ENCODE data around the gene HADH.
"Not testable (repeated sequence)": the region's sequence is repeated elsewhere in the genome, so short reads cannot be mapped to it uniquely, and the experiment has no call there.

Gene HADH

DNA sequence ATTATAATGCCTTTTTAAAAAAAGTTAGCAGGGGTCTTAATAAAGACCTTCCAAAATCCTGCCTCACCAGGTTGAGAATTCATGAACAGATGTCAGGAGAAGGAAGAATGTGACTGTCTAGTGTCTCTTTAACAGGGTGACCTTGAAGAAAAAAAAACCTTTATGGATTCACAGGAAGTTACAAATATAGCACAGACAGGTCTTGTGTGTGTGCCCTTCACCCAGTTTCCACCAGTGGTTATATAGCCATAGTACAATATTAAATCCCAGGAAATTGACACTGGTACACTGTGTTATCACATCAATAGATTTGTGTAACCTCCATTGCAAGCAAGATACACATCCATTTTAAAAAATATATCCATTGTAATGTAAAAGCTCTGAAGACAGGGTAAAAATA is 43.7 kb downstream of the HADH start:
- no peak for DNase-seq

DNA sequence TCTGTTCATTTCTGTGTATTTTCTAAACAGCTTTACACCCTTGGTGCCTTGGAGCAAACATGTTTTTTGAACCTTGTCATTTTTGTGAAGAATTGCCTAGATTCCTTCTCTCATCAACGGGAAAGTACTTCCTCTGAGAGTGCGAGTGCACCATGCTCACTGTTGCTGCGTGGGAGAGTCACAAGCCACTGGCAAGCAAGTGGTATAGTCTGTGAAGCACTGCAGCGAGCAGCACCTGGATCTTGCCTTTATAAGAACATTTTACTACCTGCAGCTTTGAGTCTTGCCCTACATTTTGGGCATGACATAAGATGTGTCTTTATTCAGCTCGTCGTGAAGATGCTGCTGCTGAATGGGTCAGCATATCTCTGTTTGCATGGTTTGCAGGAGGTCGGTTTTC is 44.9 kb downstream of the HADH start:
- no peak for DNase-seq

DNA sequence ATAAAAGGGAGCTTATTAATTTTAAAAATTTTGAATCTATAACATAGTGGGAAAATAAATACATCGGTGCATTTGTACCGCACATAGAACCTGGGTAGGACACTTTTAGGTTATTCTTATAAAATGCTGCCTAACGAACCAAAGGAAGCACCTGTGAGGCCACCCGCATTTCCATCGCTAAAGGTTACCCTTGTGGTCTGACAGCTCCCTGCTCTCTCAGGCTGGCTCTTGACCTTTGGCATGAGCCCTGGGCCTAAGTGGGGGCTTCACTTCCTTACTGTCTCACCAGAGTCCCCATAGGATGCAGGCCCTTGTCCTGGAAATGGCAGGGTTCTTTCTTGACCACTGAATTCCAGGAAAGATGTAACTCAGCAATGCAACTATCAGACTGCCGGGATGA is 46.0 kb downstream of the HADH start:
- no peak for DNase-seq

DNA sequence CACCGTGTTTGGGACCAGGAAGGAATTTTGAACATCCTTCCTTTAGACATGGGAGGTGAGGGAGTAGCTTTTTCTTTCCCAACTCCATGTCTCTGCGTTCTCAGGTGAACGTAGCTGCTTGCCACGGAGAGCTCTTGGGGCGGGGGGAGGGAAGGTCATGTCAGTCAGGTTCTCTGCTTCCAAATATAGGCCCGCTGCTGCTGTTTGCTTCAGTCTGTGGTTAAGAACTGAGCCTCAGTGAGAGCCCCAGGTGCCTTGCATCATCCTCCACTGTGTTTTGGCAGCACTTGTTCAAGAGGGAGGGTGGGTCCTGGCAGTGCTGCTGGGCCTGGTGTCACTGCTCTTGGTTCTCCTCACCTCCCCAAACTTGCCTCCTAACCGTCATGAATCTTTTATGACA is 46.5 kb downstream of the HADH start:
- DNase-seq = no peak

DNA sequence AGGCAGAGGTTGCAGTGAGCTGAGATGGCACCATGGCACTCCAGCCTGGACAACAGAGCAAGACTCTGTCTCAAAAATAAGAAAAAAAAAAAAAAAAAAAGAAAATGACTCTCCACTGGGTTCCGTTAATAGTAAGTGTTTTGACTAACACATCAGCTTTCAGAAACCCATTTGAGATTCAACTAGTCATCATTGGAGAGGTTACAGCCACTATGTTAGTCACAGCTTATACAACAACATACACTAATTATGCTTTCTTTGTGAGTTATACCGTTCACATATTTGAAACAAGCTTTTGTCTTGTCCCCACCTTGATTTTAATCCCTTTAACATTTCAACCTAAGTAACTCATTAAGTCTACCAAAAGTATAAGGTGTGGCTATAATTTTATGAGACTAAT is 48.2 kb downstream of the HADH start:
- no peak for DNase-seq

DNA sequence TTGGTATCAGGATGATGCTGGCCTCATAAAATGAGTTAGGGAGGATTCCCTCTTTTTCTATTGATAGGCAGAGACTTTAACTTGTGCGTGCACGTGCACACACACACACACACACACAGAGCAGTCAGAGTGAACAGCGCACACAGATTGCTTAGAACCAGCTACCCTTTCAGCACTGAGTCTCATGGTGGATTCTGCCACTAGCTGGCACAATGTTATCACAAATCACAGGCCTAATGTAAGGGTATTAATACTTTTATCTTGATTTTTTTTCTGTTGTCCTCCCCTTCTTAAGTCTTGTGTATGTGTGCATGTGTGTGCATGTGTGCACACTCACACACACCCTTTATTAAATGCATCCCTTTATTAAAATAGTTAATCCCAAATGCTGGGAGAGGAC is 53.2 kb downstream of the HADH start:
- no peak for DNase-seq

DNA sequence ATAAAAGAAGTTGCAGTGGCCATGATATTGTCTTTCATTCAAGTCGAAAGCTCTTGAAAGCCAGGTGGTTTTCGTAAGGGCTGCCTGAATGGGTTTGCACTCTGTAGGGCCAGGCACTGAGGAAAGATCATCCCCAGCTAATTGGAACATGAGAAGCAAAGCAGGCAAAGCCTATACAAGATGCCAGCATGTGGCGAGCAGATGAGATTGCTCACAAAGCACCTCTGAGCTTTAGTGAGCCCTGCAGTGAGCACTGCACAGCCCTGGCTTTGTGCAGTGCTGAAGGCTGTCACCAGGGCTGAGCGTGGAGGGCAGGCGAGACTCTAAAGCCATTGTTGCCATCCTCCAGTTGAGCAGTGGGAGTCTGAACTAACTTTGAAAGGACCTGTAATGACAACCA is 53.8 kb downstream of the HADH start:
- no peak for DNase-seq

DNA sequence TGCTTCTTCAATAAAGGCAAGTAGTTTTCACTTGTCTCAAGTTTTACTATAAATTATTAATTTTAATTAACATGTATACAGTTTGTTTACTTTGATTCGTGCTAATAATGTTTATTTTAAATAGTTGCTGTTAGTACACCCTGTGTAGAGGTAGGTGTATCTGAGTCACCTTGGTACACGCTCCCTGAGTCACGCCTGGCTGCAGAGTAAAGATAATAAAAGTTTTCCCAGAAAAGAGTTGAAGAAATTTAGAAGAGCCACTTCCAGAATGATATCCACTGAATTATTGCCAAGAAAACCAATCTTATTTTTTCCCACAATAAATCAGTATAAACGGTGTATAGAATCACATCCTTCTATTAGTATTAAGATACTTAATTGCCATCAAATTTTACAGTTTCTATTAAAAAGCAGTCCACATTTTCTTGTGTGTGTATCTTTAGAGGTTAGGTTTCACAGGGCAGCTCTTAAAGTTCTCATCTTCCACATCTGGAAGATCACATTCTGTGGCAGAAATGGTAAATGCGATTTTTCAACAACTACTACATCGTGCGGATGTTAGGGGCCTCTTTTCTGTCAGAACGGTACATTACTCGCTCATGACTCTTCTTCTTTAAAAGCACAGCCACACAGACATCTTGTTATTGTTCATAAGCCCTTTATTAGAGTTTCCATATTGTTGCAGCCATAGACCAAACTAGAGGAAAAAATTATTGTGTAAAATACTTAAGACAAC is 55.4 kb downstream of the HADH start:
- DNase-seq = no peak

DNA sequence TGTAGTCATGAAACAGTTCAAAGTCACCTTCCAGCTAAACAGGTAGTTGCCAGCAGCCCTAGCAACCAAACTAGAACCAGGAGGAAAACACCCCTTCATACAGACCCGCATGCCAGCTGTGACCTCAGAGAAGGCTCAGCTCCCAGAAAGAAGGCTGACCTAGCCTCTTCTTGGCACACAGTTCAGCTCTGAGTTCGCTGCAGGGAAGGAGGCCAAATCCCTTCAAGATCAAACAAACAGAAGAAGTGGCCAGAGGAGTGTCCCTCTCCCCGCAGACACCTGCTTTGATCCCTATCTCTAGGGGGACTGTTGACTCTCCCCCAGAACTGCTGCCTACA is 56.0 kb downstream of the HADH start:
- DNase-seq = no peak

DNA sequence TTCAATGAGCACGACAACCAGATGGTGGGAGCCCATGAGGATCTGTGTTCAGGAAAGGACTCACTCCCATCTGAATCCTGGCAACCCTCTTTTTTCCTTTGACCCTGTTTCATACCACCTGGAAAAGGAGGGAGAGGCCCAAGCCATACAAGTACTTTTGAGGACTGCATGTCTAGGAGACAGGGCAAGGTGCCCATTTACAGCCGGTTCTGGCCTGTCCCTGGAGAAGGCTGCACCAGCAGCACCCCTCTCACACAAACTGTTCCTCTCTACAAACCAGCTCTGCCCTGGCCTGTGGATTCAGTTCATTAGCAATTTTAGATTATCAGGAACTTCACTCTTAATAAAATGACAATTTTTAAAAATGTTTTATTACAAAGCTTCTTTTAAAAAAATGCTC is 57.5 kb downstream of the HADH start:
- no peak for DNase-seq

DNA sequence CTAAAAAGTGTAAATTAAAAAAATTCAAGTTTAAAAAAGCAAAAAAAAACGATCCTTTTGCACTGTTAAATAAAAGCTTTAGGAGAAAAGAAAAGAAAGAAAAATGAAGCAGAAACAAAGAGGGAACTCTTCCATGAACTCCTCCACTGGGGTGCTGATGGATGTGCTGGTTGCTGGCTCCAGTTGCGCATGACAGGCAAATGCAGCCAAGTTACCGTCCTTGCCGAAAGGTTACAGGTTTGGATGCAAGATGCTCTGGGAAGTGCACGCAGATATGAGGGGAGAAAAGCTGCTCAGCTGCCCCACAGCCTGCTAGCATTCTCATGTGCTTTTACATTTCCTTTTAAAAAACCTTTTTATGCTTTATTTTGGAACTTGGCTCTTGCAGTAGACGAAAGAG is 58.5 kb downstream of the HADH start:
- no peak for DNase-seq

DNA sequence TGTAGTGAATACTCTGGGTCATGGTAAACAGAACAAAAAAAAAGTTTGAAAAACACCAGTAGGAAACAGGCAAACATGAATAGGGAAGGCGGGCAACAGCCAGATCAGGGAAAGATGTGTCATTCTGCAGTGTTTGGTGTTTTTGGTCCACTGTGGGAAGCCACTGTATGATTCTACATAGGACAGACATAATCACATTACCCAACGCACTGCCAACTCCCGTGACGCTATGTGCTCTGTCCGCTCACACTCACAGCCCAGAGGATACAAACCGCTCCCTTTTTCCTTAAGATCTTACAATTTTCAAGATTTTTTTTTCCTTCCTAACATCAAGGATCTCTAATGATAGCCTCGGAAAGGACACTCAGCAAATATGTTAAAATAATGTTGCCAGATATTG is 59.3 kb downstream of the HADH start:
- DNase-seq = no peak

DNA sequence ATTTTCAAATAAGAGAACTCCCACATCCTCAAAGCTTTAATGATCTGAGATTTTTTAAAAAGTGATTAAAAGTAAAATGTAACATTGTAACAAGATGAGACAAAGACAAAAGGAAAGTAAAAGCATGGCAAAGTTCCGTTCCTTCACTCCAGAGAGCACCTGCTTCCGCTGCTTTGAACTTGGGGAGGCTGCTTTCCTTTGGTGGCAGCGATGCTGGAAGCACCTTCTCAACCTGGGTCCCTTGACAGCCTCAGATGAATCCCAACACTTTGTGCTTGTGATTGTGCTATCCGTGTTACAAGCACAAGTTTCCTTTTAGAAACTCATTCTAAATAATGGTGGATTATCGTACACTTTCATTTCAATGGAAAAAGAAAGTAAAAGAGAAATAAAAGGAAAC is 59.7 kb downstream of the HADH start:
- no peak for DNase-seq

DNA sequence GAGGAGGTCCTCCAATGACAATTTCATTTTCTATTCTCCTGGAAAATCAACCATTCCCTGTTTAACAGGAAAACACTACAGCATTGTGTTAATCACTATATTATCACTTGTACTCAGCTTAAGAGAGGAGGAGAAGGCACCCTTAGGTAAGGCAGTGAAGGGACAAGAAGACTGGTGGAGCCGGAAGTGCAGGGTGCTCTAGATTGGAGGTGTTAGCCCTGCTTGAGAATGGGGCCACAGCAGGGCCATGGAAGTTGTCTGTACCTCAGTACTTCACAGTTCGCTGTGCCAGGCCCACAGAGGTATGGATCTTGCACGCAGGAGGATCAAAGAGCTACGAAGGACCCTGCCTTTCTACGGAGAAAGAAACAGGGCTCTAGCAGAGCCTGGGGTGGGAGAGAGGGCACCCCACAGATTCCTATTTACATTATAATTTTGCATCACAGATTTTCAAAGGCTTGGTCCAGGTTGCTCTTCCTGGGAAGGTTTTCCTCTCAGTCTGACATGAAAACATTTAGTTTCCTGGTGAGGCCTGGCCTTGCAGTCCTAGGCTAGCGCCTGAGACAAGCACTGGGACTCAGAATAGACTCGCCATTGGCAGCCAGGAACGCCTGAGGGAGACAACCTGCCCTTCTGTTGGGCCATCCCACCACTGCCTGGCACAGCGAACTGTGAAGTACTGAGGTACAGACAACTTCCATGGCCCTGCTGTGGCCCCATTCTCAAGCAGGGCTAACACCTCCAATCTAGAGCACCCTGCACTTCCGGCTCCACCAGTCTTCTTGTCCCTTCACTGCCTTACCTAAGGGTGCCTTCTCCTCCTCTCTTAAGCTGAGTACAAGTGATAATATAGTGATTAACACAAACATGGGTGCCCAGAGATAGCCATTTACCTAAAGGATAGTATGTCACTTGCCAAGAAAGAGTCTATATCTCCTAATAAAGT is 60.8 kb downstream of the HADH start:
- not testable (repeated sequence) for DNase-seq

DNA sequence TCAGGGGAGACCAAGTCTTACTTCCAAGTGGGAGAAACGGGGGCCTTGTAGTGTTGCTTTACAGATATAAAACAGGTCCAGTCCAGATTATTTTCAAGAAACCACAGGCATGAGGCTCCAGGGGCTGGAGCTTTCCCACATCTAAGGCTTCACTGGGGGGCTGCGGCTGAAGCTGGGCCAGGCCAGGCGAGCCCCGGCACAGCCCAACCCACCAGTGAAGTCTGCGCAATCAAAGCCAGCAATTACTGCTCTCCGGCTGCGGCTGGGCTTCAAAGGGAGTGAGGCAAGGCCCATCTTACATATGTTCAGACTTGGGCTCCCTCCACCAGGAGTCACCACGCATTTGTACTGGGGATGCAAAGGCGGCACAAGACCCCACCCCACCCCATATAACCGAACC is 61.7 kb downstream of the HADH start:
- DNase-seq = no peak

DNA sequence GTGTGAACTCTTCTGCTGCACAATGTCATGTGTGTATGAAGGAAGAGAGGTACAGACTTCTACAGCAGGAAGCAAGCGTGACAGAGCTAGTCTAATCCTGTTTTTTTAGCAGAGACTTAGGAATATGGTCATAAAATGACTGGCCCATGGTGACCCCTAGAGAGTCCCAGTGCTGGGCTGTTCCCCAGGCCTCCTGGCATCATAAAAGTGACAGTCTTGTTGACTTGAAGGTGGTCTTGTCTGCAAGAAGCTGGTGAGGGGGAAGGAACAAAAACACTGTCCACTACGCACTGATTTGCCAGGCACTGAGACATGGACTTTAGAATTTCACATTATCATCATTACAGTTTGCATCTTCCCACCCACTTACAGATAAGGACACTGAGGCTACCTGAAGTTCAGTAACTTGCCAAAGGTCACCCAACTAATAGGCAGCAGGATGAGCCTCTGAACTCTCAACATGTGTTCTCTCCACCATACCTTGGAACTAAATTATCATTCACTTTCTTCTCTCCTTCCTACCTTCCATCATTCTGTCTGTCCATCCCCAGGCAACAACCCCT is 63.0 kb downstream of the HADH start:
- DNase-seq = no peak

DNA sequence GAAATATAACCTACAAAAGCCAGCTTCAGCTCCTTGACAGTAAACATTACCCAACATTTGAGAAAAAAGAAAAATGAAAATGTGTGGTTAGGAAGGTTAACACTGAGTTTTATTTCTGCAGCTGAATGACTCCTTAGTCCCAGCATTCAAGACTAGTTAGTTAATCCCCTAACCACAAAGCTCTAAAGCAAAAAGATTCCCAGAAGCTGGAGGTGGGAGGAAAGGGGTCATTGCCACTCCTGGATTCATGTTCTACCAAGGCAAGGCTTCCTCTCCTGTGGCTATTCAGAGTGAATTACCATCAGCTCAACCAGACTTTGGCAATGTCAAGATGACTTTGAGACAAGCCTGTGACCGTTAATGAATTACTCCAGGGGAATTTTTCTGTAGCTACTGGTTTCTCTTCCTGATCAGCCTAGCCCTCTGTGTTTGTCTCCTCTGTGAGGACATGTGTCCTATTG is 63.6 kb downstream of the HADH start:
- no peak for DNase-seq

DNA sequence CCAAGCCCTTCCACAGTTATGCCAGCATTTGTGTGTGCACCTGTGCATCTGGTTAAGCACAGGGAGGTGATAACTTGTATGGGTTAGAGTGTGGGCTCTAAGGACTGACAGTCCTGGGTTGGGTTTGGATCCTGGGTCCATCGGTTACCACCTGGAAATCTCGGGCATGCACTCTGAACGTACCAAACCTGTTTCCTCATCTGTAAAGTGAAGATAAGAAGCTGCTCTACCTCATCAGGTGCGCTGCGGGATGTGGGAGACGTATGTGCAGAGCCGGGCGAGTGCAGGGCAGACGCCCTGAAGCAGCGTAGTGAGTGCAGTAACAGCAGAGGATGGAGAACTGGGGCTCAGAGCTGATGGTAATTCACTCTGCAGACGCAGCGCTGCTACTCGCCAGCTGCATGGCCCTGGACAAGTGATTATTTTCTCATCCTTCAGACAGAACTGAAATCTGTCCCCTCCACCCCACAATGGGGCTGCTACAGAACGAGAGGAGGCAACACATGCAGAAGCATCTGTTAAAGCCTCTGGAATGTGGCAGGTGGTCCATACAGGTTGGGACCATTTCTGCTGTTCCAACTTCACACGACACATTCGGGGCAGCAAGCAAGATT is 64.4 kb downstream of the HADH start:
- no peak for DNase-seq

DNA sequence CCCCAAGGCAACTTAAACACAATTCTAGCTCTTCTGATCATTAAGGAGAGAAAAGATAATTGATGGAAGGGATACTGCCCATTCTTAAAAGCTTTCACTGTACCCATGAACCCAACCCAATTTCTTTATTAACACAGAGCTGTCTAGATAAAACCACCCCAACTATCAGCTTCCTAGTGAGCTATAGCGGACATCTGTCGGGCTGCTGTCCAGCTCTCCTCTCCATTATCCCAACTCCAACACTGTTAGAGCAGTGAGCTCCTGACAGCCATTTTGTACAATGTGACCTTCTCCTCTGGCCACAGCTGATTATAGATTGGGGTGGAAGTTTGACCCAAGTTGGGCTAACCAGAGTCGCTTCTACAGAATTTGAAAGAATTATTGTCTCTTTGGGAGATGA is 66.1 kb downstream of the HADH start:
- no peak for DNase-seq

DNA sequence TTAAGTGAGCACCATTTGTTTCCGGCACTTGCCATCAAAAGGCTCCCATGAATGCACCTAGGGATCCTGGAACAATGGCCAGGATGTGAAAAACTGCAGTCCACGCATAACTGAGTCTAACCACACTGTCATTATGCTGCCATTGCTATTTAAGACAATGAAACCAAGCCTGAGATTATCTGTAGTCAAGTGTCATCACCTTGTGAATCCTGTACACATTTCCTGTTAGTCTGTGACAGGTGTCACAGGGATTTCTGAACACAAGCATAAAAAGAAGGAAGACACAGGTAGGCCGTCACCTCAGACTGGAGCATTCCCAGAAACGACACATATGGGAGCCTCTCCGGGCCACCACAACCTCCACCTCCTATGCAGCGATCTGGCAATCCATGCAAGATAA is 66.7 kb downstream of the HADH start:
- no peak for DNase-seq

DNA sequence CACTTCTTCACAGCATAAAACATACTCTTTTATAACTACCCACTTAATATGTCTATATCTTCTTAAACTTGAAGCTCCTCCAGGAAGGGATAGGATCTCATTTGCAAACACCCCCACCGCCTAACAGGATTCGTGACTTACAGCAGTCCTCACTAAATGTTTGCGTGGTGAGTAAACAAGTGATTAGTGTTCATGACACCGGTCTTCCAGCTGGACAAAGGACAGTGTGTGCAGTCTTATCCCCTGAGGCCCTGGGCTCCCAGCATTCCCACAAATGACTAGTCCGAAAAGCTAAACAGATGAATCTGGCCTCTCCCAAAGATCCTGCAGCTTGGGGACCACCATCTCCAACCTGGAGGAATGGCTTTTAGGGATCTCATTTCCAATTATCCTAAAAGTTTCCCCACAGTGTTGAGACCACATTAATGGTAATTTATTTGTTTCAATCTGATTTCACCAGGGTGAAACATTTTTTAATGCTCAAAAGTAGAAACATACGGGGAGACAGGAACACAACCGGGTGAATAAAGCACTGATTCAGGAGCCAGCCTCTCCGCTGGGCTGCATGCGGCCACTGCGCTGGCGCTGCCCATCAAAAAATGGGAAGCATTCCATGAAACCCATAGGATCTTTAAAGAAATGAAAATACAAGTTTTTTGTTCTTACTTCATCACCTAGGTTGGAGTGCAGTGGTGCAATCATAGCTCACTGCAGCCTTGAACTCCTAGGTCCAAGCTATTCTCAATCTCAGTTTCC is 69.2 kb downstream of the HADH start:
- DNase-seq = no peak

DNA sequence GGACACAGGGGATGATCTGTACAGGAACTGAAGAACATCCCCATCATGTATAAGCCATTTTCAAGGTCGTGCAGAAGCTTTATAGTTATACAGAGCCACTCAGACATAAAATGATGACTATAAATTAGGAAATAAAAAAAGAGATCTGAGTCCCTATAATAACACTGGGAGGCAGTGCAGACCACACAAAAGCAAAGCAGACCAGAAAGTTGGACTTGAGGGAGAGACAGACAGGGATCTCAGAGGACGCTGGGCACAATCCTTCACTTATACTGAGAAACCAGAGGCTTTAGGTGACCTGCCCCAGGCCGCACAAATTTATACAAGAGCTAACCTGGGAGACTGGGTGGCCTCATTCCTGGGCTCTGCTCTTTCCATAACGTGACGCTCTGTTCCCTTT is 70.5 kb downstream of the HADH start:
- peak; percentile 30 for DNase-seq
